Mucosa of gallbladder (tissue), 1 donor: Measurements from ENCODE around the gene TOB1. TPM values are rescaled to one million over a fixed set of nuclear protein-coding genes. Genes with fewer than 3 reads are reported as not detected.
"Not testable (repeated sequence)": the region's sequence is repeated elsewhere in the genome, so short reads cannot be mapped to it uniquely, and the experiment has no call there.

ENCODE experiments used
- DNase-seq: peaks from one replicate; pipeline ENCODE4 v3.0.0-alpha.2; 2020; ENCODE audit warnings: low spot score
- total RNA-seq: library from RNA; stranded (reverse); gene quantifications from one replicate; pipeline ENCODE4 v1.2.1, GENCODE V29; 2021
- donor health status: DM: no; HTN: no; CAD: no.

The TOB1 gene
- total RNA-seq, 1 donor from 2014 or later = 134 TPM

DNA sequence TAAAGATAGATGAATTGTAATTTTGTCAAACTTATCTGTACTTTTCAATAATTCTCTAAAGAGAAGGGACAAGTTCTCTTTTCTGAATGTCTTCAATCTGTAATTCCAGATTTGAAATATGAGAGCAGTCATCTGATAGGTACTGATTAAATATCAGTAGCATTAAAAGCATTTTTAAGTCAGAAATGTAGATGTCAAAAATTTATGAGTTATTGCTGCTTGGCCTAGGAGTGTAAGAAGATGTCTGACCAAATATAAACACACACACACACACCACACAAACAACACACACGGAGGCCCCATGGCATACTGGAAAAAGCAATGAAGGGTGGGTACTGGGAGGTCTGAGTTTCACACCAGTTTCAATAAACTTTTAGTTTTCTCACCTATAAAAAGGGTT, 2.4 kb upstream of the TOB1 start:
- DNase-seq = no peak

- DNase-seq = no peak
These were observed 1.9 kb upstream of the TOB1 start for GRCh38 chr17:50868140-50868438.

DNA sequence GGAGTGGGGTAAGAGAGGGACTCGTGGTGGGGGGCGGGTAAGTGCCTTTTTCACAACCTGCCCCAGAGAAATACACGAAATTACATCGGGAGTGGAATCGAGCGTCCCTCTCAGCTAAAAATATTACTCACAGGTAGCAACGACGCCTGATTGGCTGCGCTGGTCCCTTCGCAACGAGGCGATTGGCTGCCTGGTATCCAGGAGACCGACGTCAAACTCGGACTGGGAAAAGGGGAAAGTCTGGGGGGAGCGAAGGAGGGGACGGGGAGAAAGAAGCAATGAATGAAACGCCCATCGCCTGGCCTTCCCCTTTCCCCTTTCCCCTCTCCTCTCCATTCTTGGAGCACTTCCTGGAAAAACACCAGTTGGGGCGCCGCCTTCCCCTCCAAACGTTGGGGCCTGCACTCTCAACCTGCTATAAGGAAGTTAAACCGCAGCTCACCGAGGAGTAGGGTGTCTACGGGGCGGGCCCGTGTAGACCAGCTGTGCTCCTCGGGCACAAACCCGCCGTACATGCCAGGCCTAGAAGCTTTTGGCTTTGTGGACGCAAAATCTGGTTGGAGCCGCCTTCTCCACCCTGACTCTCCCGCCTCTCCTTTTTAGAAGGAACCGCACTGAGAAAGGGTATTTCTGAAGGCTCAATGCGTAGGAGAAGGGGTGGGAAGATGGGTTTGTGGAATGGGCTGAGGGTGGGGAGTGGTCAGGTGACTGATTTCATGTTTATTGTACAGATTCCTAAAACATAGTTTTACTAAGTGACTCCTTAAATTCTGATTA, 1.4 kb upstream of the TOB1 start:
- peak; percentile 97 for DNase-seq

DNA sequence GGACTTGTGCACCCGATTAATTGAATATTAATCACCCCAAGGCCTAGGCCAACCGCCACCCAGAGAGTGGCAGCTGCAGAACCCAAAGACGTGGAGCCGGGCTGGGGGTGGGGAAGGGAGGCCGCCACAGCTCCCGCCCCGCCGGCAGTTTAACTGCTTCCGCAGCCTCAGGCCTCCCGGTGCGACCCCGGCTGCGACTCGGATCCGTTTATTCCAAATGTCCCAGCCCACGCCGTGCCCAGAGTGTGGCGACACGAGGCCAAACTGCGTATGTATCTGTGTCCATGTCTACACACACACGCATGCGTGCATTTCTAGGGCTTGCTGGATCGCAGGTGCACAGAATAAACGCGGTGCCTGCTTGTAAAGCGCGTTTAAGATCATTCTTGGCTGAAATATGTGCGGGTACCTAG, 802 bp upstream of the TOB1 start:
- peak; percentile 70 for DNase-seq

DNA sequence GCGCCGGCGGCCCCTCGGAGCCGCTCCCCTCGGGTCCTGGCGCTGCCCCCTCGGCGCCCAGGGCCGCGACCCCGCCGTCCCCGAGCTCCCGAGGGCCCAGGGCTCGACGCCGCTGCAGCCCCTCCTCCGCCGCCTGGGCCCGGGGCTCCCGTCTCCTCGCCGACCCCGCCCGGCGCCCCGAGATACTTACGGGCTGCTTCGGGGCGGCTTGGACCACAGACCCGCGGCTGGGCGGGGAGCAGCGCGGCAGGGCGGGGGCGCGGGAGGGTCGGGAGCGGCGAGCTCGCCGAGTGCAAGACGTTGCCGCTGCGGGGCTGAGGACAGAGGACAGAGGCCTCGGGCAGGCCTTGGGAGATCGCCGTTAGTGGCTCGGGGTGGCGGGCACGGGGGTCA, 290 bp downstream of the TOB1 start:
- DNase-seq = no peak

- DNase-seq = peak; percentile 41
These were observed 890 bp downstream of the TOB1 start for GRCh38 chr17:50865060-50865867.

DNA sequence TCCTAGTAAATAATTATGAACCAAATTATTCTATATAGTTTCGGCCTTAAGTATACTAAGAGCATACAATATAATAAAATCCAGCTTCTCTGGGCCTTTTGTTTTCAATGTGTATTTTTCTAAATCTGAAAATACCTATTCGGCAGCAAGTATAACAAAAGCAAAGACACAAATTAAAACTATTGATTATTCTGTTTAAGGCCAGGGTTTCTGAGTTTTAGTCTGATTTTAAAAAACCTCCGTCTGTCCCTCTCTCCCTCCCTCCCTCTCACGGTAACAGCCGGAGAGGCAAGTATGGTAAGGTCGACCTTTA, 1.5 kb downstream of the TOB1 start:
- DNase-seq = no peak

DNA sequence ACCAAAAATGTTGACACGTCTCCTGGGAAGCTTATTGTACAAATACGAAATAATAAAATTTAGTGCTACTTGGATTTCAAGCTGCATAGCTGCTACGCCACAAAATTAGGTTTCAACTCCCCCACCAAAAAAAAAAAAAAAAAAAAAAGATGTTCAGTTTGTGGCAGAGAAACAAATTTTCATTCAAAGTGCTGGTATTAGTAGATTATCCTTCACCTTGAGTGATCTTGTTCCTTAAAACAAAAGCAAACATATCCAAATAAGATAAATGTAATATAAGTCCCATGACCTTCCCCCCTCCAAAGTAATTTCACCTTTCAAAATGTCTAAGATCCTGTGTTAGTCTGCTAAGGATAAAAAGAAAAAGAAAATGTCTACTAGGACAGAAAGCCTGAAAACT, 2.2 kb downstream of the TOB1 start:
- DNase-seq = no peak

DNA sequence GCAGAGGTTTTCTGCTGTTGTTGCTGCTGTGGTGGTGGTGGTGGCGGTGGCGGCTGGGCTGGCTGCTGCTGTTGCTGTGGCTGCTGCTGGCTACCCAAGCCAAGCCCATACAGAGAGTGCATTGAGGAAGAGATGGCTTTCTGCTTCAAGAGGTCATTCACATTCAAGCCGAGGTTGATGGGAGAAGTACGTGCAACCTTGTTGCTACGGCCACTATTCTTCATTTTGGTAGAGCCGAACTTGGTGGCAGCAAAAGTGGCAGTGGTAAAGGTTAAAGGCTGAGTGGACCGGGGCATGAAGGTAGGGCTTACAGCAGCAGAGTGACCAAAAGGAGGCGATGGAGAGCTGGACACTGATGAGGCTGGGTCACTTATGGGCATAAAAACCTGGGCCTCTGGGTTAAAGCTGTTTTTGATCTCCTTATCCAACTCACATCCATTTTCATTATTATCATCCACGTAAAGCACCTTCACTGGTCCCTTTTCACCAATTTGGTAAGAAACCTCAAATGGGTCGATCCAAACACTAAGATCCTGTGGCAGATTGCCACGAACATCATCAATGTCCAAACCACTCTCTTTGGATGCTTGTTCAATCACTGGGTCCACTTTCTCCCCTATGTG, 2.8 kb downstream of the TOB1 start:
- peak; percentile 54 for DNase-seq

DNA sequence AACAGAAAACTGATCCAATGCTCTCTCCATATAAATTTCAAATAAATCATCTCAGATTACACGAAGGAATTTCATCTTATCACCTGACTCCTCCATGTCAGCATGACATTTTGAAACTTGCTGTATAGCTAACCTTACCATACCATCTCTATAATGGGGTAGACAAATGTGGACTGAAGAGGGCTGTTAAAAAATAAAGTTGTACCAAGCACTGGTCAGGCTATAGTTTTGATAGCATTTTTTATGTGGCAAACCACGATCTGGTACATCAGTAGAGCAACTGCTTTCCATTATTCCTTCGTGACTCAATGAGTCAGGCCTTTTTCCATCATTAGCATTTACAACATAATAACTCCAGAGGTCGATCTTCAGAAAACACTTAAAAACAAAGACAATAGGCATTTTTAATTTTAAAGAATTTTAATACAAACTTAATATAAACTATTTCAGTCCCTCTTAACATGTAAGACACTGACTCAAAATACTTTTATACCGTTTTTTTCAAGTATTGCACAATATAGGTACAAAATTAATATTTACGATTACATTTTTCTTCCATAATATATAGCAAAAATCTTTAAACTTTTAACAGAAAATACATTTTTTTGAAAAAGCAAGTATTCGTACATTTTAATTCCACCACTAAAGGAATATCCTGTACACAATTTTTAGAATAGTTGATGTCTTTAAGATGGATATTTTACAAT, 4.2 kb downstream of the TOB1 start:
- no peak for DNase-seq

DNA sequence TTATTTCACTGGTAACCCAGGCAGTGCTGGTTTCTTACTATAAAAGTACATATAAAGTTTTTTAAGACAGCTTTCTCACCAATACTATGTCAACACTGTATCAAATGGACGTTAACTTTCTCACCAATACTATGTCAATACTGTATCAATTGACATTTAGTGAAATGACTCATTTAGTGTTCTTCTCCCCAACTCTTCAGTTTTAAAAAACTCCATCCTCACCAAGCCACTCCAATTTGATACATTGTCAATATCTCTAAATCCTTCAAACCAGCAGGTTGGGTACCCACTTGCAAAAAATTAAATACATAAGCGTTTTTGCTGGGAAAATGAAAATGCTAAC, 4.8 kb downstream of the TOB1 start:
- DNase-seq = no peak

- not testable (repeated sequence) for DNase-seq
These were observed 6.4 kb downstream of the TOB1 start for GRCh38 chr17:50859727-50860126.

DNA sequence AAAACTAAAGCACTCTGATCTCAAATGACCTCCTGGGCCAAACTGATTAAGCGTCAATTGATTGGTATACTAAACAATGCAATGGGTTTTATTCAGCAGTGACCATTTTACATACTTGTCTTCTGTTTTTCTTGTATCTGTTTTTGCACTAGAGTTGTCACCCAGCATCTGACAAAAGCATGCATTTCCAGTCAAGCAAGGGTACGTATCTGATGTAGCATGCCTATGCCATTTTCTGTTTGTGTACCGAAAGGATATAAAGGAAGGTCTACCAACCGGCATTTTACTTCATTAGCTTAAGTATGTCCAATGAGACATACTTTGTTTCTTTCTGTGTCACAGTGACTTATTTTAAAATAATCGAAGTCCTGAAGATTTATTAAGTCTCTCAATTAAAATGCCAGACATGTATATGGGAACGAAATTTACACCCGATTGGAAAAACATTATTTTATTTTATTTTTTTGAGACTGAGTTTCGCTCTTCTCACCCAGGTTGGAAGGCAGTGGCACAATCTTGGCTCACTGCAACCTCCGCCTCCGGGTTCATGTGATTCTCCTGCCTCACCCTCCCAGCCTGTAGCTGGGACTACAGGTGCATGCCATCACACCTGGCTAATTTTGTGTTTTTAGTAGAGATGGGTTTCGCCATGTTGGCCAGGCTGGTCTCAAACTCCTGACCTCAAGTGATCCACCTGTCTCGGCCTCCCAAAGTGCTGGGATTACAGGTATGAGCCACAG, 7.5 kb downstream of the TOB1 start:
- DNase-seq = no peak

GRCh38 chr17:50856431-50856830, 9.7 kb downstream of the TOB1 start:
- DNase-seq = no peak

GRCh38 chr17:50855708-50856330, 10.3 kb downstream of the TOB1 start:
- no peak for DNase-seq

GRCh38 chr17:50853781-50854180, 12.4 kb downstream of the TOB1 start:
- no peak for DNase-seq

- DNase-seq = no peak
These were observed 13.0 kb downstream of the TOB1 start for GRCh38 chr17:50853015-50853615.

GRCh38 chr17:50850640-50851039, 15.5 kb downstream of the TOB1 start:
- DNase-seq = no peak

- no peak for DNase-seq
These were observed 17.4 kb downstream of the TOB1 start for GRCh38 chr17:50848711-50849110.

GRCh38 chr17:50848039-50848438, 18.1 kb downstream of the TOB1 start:
- no peak for DNase-seq

GRCh38 chr17:50847566-50847965, 18.6 kb downstream of the TOB1 start:
- DNase-seq = no peak
